ENCODE measurements around the gene ADARB1. TPM values are rescaled to one million over a fixed set of nuclear protein-coding genes. Genes with fewer than 3 reads are reported as not detected.

Gene ADARB1
- total RNA-seq, 1 experiment from 2014 or later, result 15.8 TPM

DNA sequence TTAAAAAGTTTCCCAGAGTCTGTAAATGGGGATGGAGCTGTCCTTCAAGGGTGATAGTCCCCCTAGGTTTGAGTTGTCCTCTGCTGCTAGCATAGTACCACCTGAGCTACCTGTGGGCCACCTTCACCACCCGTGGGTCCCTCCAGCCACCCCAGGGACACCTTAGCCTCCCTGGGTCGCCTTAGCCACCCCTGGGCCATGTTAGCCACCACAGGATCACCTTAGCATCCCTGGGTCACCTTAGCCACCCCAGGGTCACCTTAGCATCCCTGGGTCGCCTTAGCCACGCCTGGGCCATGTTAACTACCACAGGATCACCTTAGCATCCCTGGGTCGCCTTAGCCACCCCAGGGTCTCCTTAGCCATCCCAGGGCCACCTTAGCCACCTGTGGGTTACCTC lies 67.1 kb downstream of the ADARB1 start:
- Histone ChIP-seq H2AK5ac (ENCODE audit: insufficient read length, low read length) (no peak overlapping the region), H4K91ac (ENCODE audit: insufficient read length, low read depth, low read length) (no peak overlapping the region), H3K4me2 (ENCODE audit: insufficient read depth, insufficient read length, low read length) (no peak overlapping the region), H3K14ac (ENCODE audit: insufficient read depth, low read length) (no peak overlapping the region), H3K4me1 (ENCODE audit: insufficient read depth, low read length) (no peaks in the 10 kb centered on the region), H3T11ph (ENCODE audit: low read length) (no peak overlapping the region), H3K9ac (ENCODE audit: extremely low read depth, insufficient read length, low read length) (no peak overlapping the region), H3K27ac (ENCODE audit: insufficient read length, low read depth, low read length) (no peak overlapping the region), H3K9me3 (ENCODE audit: control insufficient read depth, low read depth, low read length) (no peaks in the 10 kb centered on the region), H3K56ac (ENCODE audit: insufficient read length, low read depth, low read length) (no peak overlapping the region), H4K20me1 (ENCODE audit: control insufficient read depth, insufficient read depth, insufficient read length) (peaks cover 2% of the 10 kb centered on the region), H3K23ac (ENCODE audit: insufficient read length, low read depth, low read length) (no peak overlapping the region), H3K79me1 (ENCODE audit: insufficient read depth, low read depth, low read length, poor library complexity, severe bottlenecking) (no peaks in the 10 kb centered on the region), H3K79me2 (ENCODE audit: insufficient read depth, low read length) (no peaks in the 10 kb centered on the region), H3K23me2 (ENCODE audit: insufficient read length, low read depth, low read length, poor library complexity, severe bottlenecking) (no peaks in the 10 kb centered on the region), H2BK5ac (ENCODE audit: insufficient read length, low read length) (no peak overlapping the region), H3K4ac (ENCODE audit: low read depth, low read length) (no peak overlapping the region), H2AFZ (ENCODE audit: low read length) (no peak overlapping the region), H2BK12ac (ENCODE audit: insufficient read length, low read depth, low read length) (no peak overlapping the region), H3K27me3 (ENCODE audit: insufficient read depth, low read length) (no peaks in the 10 kb centered on the region), H2BK15ac (ENCODE audit: low read depth, low read length) (no peak overlapping the region), H4K8ac (replicated peaks; ENCODE audit: insufficient read length, low read depth, low read length) (no peak overlapping the region), H2BK120ac (ENCODE audit: low read depth, low read length, poor library complexity, severe bottlenecking) (no peak overlapping the region), H3K18ac (ENCODE audit: insufficient read length, low read depth, low read length) (no peak overlapping the region), H2BK20ac (ENCODE audit: low read depth, low read length, poor library complexity, severe bottlenecking) (no peak overlapping the region), H4K5ac (ENCODE audit: insufficient read length, low read depth, low read length) (no peak overlapping the region)
- TF ChIP-seq, protein P1, sequence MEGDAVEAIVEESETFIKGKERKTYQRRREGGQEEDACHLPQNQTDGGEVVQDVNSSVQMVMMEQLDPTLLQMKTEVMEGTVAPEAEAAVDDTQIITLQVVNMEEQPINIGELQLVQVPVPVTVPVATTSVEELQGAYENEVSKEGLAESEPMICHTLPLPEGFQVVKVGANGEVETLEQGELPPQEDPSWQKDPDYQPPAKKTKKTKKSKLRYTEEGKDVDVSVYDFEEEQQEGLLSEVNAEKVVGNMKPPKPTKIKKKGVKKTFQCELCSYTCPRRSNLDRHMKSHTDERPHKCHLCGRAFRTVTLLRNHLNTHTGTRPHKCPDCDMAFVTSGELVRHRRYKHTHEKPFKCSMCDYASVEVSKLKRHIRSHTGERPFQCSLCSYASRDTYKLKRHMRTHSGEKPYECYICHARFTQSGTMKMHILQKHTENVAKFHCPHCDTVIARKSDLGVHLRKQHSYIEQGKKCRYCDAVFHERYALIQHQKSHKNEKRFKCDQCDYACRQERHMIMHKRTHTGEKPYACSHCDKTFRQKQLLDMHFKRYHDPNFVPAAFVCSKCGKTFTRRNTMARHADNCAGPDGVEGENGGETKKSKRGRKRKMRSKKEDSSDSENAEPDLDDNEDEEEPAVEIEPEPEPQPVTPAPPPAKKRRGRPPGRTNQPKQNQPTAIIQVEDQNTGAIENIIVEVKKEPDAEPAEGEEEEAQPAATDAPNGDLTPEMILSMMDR (conservative IDR thresholded peaks at IDR 0.05), result no peak
- Mint-ChIP-seq H3K36me3 (ENCODE audit: insufficient read depth in 1 of 3, low read depth in 3 of 3) (no peaks in the 10 kb centered on the region), H3K27me3 (ENCODE audit: low read depth) (no peaks in the 10 kb centered on the region), H3K4me3 (no peak overlapping the region), H3K27ac (no peak overlapping the region), H3K9me3 (no peaks in the 10 kb centered on the region), H3K4me1 (peaks cover 0 to 7% of the 10 kb centered on the region in 2 experiments; a peak in 2 of 4 replicates)
- DNase-seq, result no peak
- WGBS (ENCODE audit: extremely low coverage, insufficient read length, low lambda C conversion rate), result no CpG with 5 or more reads among the region's 5 CpGs
